Activated naive CD8-positive, alpha-beta T cell treated with anti-CD3 and anti-CD28 coated beads, Interleukin-2, amount 10 ng/mL, durations not matched to agents 7 days and 5 days (primary cell): ENCODE data around the gene TMEM51. TPM values are rescaled to one million over a fixed set of nuclear protein-coding genes. Genes with fewer than 3 reads are reported as not detected.
"Not testable (repeated sequence)": the region's sequence is repeated elsewhere in the genome, so short reads cannot be mapped to it uniquely, and the experiment has no call there.

Experiments used
- ATAC-seq: fragments of 150-1000 bp; cut with Tn5 transposase; one replicate; pipeline ENCODE4 v1.10.0; 2021; ENCODE audit warnings: low read depth, moderate library complexity
- POLR2A ChIA-PET: fragments of 350-600 bp; sonication (Branson Sonifier 250); formaldehyde crosslinking; loops from one replicate; lab custom pipeline; 2021; ENCODE audit warnings: antibody characterized with exemption; lab: Charles Lee
- DNase-seq: peaks from one replicate; pipeline ENCODE4 v3.0.0; 2021
- H3K27ac Mint-ChIP-seq: one replicate; pipeline ENCODE4 v1.8.0; 2022; ENCODE audit warnings: mild to moderate bottlenecking, mixed read lengths
- H3K27me3 Mint-ChIP-seq: one replicate; pipeline ENCODE4 v1.8.0; 2022; ENCODE audit warnings: mild to moderate bottlenecking, moderate library complexity, mixed read lengths
- H3K36me3 Mint-ChIP-seq: one replicate; pipeline ENCODE4 v1.8.0; 2021; ENCODE audit warnings: mild to moderate bottlenecking, mixed read lengths
- H3K4me1 Mint-ChIP-seq: one replicate; pipeline ENCODE4 v1.8.0; 2021; ENCODE audit warnings: mixed read lengths
- H3K4me3 Mint-ChIP-seq: one replicate; pipeline ENCODE4 v1.8.0; 2022; ENCODE audit warnings: mild to moderate bottlenecking, moderate library complexity, mixed read lengths
- H3K9me3 Mint-ChIP-seq: one replicate; pipeline ENCODE4 v1.8.0; 2021; ENCODE audit warnings: mixed read lengths
- total RNA-seq, 2 experiments: library from RNA; stranded (reverse); gene quantifications; one replicate each; pipeline ENCODE4 v1.2.3, GENCODE V29; 2021

The TMEM51 gene
- total RNA-seq, 2 experiments from 2014 or later, result 0.57 to 0.80 TPM

DNA sequence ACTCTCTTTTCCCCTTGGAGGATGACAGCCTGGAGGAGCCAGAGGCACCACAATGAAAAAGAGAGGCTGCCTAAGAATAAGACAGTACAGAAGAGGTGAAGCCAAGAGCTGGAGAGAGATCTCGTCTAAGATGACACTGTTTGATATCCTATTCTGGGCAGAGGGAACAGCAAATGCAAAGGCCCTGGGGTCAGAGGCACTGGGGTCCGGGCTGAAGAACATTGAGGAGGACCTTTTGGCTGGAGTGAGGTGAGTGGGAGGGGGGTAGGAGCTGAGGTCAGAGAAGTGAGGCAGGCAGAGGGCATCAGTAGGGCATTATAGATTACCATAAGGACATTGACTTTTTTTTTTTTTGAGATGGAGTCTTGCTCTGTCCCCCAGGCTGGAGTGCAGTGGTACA, 19.3 kb upstream of the TMEM51 start:
- ATAC-seq (no peak), DNase-seq (no peak)
- no peaks in the 10 kb centered on the region for H3K9me3 Mint-ChIP-seq
- peaks cover 47% of the 10 kb centered on the region for H3K27me3 Mint-ChIP-seq
- no peaks in the 10 kb centered on the region for H3K36me3 Mint-ChIP-seq
- POLR2A ChIA-PET, result no interaction called here
- no peaks in the 10 kb centered on the region for H3K4me1 Mint-ChIP-seq
- H3K4me3 Mint-ChIP-seq, result no peak overlapping the region
- no peak overlapping the region for H3K27ac Mint-ChIP-seq

DNA sequence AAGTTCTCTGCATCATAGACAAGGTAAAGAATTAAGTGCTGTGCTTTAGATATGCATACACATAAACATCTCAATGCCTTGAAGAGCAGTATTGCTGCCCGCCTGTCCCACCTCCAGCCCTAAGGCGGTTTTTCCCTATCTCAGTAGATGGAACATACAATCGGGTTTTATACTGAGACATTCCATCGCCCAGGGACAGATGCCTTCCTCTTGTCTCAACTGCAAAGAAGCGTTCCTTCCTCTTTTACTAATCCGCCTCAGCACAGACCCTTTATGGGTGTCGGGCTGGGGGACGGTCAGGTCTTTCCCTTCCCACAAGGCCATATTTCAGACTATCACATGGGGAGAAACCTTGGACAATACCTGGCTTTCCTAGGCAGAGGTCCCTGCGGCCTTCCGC, 17.9 kb upstream of the TMEM51 start:
- peaks cover 47% of the 10 kb centered on the region for H3K27me3 Mint-ChIP-seq
- H3K36me3 Mint-ChIP-seq, H3K4me3 Mint-ChIP-seq, POLR2A ChIA-PET, DNase-seq, H3K4me1 Mint-ChIP-seq, H3K27ac Mint-ChIP-seq, H3K9me3 Mint-ChIP-seq, ATAC-seq: not testable (repeated sequence)

DNA sequence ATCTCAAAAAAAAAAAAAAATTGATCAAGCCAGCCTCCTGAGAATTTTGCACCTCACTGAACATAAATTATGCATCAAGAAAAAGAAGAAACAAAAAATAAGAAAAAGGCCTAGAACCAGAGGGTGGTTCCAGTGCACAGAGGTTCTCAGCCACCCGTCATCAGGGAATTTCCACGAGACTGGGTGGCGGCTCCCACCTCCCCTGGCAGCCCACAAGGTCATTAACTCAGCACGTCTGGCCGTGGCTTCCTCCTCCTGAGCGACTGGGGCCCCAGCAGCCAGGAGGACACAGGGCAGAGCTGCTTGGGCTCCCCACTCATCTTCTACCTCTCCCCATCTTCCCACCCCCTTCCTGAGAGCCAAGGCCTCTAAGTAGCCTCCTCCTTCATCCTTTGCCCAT, 15.7 kb upstream of the TMEM51 start:
- H3K9me3 Mint-ChIP-seq, result no peaks in the 10 kb centered on the region

DNA sequence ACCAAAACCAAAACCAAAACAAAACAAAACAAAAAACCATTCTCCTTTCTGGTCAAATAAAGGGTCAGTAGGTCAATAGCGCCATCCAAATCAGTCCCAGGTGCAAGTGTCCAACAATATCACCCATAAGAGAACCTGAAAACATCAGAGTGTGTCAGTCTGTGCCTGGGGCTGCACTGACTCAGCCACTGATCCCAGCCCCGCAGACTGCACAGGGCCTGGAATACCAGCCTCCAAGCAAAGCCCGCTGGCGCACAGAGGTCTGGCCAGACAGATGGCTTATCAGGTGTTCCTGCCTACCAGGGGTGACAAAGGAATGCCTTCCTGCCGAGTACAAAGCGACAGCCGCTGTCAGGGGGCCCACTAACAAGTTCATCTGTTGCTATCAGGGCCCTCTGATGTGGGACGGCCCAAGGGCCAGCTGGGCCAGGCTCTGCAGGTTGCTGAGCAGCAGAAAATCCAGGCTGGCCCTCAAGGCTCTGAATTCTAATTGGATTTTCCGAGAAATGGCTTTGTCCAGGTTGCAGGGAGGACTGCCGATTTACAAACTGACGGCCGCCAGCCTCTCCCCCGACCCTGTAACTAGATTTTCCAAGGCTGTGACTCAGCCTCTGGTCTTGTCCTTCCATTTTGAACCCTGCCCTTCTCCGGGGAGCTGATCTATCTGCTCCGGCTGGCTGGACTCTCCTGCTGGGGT, 13.7 kb upstream of the TMEM51 start:
- no peak for DNase-seq
- Mint-ChIP-seq H3K36me3 (no peaks in the 10 kb centered on the region), H3K27me3 (peaks cover 48% of the 10 kb centered on the region), H3K4me3 (no peak overlapping the region), H3K9me3 (no peaks in the 10 kb centered on the region), H3K27ac (no peak overlapping the region), H3K4me1 (peaks cover 6% of the 10 kb centered on the region)
- ATAC-seq, result no peak
- POLR2A ChIA-PET, result no interaction called here

More for the DNA sequence above, 15.7 kb upstream of the TMEM51 start:
- ATAC-seq (no peak), DNase-seq (no peak)
- POLR2A ChIA-PET, result no interaction called here
- Mint-ChIP-seq H3K27ac (no peak overlapping the region), H3K36me3 (no peaks in the 10 kb centered on the region), H3K4me1 (peaks cover 6% of the 10 kb centered on the region), H3K4me3 (no peak overlapping the region), H3K27me3 (peaks cover 50% of the 10 kb centered on the region)

DNA sequence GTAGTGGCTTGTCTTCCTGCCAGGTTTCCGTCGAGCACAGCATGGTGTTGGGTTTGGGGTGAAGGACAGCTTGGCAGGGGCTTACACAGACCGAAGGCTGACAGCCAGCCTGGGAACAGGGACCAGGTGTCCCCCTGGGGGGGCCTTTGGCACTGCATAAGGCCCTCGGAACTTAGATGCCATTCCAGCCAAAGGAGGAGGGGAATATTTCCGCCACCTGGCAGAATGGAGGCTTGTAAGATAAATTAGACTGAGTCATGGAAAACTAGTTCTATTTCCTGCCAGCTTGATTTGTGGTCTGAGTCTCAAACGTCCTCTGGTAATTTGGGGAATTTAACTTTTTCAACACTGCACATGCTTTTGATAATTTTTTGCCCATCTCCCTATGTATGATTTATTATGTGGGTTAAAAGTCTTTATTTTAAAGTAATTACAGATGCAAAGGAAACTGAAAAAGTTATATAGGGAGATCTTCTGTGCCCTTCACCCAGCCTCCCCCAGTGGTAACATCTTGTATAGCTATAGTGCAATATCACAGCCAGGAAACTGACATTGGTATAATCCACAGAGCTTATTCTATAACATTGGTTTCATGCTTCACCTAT, 11.5 kb upstream of the TMEM51 start:
- peaks cover 6% of the 10 kb centered on the region for H3K4me1 Mint-ChIP-seq
- ATAC-seq, result no peak
- H3K36me3 Mint-ChIP-seq, result no peaks in the 10 kb centered on the region
- H3K27me3 Mint-ChIP-seq, result peaks cover 57% of the 10 kb centered on the region
- no peak for DNase-seq
- no peaks in the 10 kb centered on the region for H3K9me3 Mint-ChIP-seq
- H3K27ac Mint-ChIP-seq, result no peak overlapping the region
- POLR2A ChIA-PET, result no interaction called here
- no peak overlapping the region for H3K4me3 Mint-ChIP-seq

DNA sequence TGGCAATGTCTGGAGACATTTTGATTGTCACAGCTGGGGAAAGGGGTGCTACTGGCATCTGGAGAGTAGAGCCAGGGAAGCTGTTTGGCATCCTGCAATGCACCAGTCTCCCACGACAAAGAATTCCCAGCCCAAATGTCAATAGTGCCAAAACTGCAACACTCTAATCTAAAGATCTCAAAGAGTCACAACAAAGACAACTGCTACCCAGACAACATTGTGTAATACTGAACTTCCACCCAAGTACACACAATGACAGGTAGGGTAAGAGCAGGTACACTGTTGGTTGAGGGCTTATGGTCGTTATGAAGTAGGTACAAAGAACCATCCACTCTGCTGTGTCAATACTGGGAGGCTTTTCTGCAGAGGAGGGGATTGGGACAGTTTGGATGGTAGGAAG, 8.2 kb upstream of the TMEM51 start:
- ATAC-seq, result no peak
- no peaks in the 10 kb centered on the region for H3K36me3 Mint-ChIP-seq
- no peak for DNase-seq
- H3K4me1 Mint-ChIP-seq, result peaks cover 4% of the 10 kb centered on the region
- no peaks in the 10 kb centered on the region for H3K9me3 Mint-ChIP-seq
- no peak overlapping the region for H3K27ac Mint-ChIP-seq
- H3K4me3 Mint-ChIP-seq, result no peak overlapping the region
- H3K27me3 Mint-ChIP-seq, result peaks cover 69% of the 10 kb centered on the region
- POLR2A ChIA-PET, result no interaction called here

DNA sequence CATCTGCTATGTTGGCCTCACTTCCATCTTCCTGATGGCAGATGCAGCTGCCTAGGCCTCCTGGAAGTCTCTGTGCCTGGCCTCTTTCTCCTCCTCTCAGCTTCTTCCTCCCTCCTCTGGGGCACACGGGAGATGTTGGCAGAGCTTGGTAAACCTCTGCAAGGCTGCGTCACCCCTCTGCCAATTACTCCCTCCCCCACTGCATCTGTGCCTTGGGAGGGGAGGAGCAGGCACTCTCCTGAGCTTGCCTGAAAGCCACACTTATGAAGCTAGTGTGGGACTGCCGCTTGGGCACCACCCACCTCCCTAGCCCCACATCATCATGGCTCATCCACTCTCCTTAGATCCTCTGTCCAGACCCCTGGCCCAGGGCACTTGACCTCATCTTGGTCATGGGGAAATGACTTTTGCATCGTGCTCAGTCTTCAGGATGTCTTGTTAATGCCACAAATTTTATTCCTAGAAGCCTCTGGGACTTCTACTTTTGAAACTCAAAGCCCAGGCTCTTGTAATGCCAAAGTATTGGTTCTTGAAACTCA, 7.3 kb upstream of the TMEM51 start:
- H3K4me3 Mint-ChIP-seq, result no peak overlapping the region
- ATAC-seq (no peak), DNase-seq (no peak)
- H3K27ac Mint-ChIP-seq, result no peak overlapping the region
- peaks cover 72% of the 10 kb centered on the region for H3K27me3 Mint-ChIP-seq
- POLR2A ChIA-PET, result no interaction called here
- peaks cover 4% of the 10 kb centered on the region for H3K4me1 Mint-ChIP-seq
- H3K36me3 Mint-ChIP-seq, result no peaks in the 10 kb centered on the region
- peaks cover 4% of the 10 kb centered on the region for H3K9me3 Mint-ChIP-seq

DNA sequence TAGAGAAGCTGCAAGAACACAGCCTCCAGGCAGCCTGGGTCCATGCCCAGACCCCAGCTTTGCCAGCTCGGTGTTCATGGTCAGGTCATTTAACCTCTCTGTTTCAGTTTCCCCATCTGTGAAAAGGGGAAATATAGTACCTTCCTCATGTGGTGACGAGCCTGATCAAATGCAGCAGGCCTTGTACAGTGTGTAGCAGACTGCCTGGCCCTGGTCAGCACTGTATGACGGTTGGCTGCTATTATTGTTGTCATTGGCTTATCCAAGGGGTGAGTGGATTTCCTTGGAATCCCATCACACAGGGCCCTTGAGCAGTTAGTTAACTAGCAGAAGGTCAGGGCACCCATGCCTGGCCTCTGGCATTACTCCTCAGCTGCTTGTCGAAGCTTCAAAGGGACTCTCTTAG, 6.6 kb upstream of the TMEM51 start:
- H3K36me3 Mint-ChIP-seq, result no peaks in the 10 kb centered on the region
- H3K27me3 Mint-ChIP-seq, result peaks cover 75% of the 10 kb centered on the region
- POLR2A ChIA-PET, result no interaction called here
- no peak overlapping the region for H3K27ac Mint-ChIP-seq
- no peak for DNase-seq
- ATAC-seq, result no peak
- no peak overlapping the region for H3K4me3 Mint-ChIP-seq
- H3K9me3 Mint-ChIP-seq, result peaks cover 4% of the 10 kb centered on the region
- peaks cover 2% of the 10 kb centered on the region for H3K4me1 Mint-ChIP-seq

DNA sequence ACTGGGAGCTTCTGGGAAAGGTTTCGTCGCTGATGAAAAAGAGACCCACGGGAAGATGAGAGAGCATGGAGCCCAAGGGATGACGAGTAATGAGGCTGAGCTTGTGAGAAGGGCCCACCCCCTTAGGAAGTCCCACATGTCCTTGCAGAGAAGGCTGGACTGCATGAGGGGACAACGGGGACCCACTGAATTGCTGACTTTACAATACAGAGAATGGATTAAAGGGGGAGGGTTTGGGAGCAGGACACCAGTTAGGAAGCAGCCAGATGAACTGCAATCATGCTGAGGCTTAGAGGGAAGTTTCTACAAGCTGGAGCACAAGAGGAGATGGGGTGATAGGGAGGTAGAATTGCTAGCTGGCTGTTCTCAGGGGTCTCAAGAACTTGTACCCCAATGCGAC, 5.5 kb upstream of the TMEM51 start:
- ATAC-seq (no peak), DNase-seq (no peak)
- Mint-ChIP-seq H3K36me3 (no peaks in the 10 kb centered on the region), H3K9me3 (peaks cover 4% of the 10 kb centered on the region), H3K27ac (no peak overlapping the region), H3K27me3 (peaks cover 77% of the 10 kb centered on the region), H3K4me3 (no peak overlapping the region), H3K4me1 (no peaks in the 10 kb centered on the region)
- POLR2A ChIA-PET, result no interaction called here

DNA sequence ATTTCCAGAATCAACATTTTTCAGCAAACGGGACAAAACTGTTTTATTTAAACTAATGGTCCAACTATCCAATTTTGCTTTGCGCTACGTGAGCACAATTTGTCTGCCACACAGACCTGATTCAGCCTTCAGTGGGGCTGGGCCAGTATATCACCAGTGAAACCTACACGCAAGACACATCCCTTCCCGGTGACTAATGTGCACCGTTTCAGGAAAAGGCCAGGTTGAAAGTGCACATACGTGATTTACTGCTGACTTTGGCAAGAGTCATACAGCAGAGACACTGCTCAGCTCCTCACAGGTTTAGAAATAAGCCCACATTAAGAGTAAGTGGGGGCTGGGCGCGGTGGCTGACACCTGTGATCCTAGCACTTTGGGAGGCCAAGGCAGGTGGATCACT, 5.1 kb upstream of the TMEM51 start:
- Mint-ChIP-seq H3K36me3 (no peaks in the 10 kb centered on the region), H3K9me3 (peaks cover 4% of the 10 kb centered on the region), H3K27me3 (peaks cover 74% of the 10 kb centered on the region), H3K4me3 (no peak overlapping the region), H3K4me1 (no peaks in the 10 kb centered on the region), H3K27ac (no peak overlapping the region)
- POLR2A ChIA-PET, result no interaction called here
- no peak for DNase-seq
- no peak for ATAC-seq

DNA sequence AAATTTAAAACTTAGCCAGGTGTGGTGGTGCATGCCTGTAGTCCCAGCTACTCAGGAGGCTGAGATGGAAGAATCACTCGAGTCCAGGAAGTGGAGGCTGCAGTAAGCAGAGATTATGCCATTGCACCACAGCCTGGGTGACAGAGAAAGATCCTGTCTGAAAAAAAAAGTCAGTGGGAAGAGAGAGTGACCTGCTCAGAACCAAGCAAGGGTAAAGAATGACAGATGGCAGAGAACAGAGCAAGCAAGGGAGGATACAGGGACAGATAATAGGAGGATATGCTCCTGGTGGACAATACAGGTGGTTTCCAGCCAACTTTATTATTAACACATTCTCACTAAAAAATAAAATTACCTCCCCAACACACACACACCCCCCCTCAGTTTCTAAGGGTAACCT, 4.6 kb upstream of the TMEM51 start:
- no peaks in the 10 kb centered on the region for H3K4me1 Mint-ChIP-seq
- DNase-seq (no peak), ATAC-seq (no peak)
- no peak overlapping the region for H3K27ac Mint-ChIP-seq
- H3K27me3 Mint-ChIP-seq, result peaks cover 74% of the 10 kb centered on the region
- H3K36me3 Mint-ChIP-seq, result no peaks in the 10 kb centered on the region
- POLR2A ChIA-PET, result no interaction called here
- H3K4me3 Mint-ChIP-seq, result no peak overlapping the region
- peaks cover 4% of the 10 kb centered on the region for H3K9me3 Mint-ChIP-seq

DNA sequence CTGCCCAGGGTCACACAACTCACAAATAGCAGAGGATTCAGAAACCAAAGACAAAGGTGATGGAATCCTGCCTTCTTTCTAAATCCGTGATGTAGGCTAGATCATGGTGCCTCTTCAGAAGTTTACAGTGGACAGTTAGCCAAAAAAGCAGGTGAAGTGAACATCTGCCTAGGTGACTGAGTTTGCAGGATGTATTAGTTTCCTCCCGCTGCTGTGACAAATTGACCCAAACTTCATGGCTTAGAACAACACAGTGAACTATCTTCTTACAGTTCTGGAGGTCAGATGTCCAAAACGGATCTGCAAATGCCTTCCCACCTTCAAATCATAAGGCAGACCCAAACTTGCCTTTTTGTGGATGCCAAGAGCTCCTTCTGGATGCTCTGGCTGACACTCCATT, 3.2 kb upstream of the TMEM51 start:
- POLR2A ChIA-PET, result no interaction called here
- Mint-ChIP-seq H3K27ac (no peak overlapping the region), H3K4me3 (no peak overlapping the region), H3K4me1 (peaks cover 6% of the 10 kb centered on the region), H3K36me3 (no peaks in the 10 kb centered on the region), H3K9me3 (peaks cover 4% of the 10 kb centered on the region), H3K27me3 (peaks cover 77% of the 10 kb centered on the region)
- ATAC-seq (no peak), DNase-seq (no peak)

DNA sequence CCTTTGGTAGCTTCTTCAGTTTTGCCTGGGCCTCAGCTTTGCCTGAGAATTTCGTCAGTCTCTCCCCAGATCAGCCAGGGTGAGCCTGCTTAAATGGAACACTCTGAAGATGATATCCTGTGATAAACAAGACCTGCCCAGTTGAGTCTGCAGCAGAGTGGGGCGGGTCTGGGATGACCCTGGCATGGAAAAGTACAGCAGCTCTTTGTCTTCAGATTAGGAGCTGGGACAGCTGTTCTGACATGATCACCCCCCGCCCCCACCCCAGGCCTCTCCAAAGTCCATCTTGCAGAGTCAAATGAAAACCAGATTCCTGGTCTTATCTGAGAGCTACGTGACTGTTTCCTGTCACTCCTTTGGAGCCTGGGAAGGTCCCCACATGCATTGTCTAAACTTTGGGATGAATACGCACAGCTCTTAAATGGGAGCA, 2.2 kb upstream of the TMEM51 start:
- no peak overlapping the region for H3K4me3 Mint-ChIP-seq
- no peak overlapping the region for H3K27ac Mint-ChIP-seq
- no peaks in the 10 kb centered on the region for H3K36me3 Mint-ChIP-seq
- peaks cover 75% of the 10 kb centered on the region for H3K27me3 Mint-ChIP-seq
- DNase-seq (no peak), ATAC-seq (no peak)
- H3K9me3 Mint-ChIP-seq, result peaks cover 4% of the 10 kb centered on the region
- POLR2A ChIA-PET, result no interaction called here
- peaks cover 14% of the 10 kb centered on the region for H3K4me1 Mint-ChIP-seq

DNA sequence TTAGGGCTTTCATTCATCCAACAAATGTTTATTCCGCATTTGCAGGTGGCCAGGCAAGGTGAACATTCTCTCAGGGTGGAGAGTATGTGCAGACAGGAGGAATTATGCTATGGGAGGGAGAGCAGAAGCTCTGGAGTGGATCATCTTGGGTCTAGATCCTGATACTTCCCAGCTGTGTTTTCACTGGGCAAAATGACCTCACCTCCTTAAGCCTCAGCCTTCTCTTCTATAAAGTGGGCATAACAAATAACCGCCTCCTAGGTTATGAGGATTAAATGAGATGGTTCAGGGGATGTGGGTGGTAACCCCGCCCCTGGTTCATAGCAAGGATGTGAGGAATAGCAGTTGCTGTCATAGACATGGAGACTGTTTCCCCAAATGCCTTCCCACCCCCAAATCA, 1.7 kb upstream of the TMEM51 start:
- DNase-seq (no peak), ATAC-seq (no peak)
- H3K27ac Mint-ChIP-seq, result no peak overlapping the region
- H3K4me1 Mint-ChIP-seq, result peaks cover 19% of the 10 kb centered on the region
- peaks cover 71% of the 10 kb centered on the region for H3K27me3 Mint-ChIP-seq
- POLR2A ChIA-PET, result no interaction called here
- H3K4me3 Mint-ChIP-seq, result no peak overlapping the region
- H3K36me3 Mint-ChIP-seq, result no peaks in the 10 kb centered on the region
- peaks cover 4% of the 10 kb centered on the region for H3K9me3 Mint-ChIP-seq
